Superior temporal gyrus (tissue), 1 donor: Measurements from ENCODE around the gene PGC.

Source experiments
- DNase-seq: peaks from one replicate; pipeline ENCODE4 v3.0.0-alpha.2; 2016; ENCODE audit errors: extremely low spot score

The PGC gene

DNA sequence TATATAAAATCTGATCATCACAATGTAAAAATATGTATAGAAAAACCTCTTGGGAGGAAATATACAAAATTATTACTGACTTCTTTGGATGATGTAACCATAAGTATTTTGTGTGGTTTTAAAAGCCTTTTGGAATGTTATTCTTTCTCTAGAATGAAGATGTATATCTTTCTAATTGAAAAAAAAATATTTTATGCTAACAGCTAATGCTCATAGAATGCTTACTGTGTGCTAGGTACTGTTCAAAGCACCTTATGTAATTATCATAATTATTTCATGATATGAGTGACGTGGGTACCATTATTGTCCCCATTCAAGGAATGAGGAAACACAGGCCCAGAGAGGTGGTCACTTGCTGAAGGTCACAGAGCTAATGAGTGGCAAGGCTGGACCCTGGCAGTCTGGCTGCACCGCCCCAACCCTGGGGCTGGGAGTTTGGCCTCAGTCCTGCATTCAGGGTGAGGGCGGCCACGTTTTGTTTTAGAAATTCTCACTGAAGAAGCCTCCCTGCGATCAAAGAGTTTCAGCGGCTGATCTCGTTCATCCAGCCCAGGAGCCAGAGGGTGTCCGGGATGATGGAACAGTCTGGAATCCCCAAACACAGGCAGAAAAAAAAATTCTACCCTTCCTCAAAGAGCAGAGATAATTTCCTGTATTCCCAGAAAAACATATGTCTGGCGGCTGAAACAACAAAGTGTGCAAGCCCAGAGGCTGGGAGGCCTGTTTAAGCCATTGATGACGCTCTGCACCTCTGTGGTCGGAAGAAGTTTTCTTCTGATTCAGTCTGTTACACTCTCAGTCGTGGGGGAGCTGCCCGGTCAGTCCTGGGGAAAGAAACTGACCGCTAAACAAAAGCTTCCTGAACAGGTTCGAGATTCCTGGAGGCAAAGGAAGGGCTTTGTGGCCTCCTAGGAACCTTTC lies 49.1 kb downstream of the PGC start:
- peak; percentile 53 for DNase-seq

- DNase-seq: peak; percentile 36
Observed at GRCh38 chr6:41696788-41697187, 50.4 kb downstream of the PGC start.

DNA sequence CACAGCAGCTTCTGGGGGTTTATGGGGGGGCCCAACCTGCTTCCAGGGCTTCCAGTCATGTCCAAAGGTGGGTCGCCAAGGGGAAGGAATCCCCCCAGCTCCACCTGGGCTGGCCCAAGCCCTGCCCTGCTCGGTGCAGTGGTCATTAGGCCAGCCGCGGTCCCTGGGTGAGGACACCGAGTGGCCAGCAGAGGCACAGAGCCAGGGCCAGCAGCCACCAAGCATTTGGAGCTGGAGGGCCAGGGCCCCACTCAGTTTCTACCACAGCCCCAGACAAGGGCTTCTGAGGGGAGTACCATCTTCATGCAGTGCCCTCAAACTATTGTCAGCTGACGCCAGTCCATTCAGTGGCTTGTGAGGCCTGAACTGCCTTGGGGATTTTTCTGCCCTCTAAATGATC lies 51.4 kb downstream of the PGC start:
- DNase-seq: peak; percentile 52

DNA sequence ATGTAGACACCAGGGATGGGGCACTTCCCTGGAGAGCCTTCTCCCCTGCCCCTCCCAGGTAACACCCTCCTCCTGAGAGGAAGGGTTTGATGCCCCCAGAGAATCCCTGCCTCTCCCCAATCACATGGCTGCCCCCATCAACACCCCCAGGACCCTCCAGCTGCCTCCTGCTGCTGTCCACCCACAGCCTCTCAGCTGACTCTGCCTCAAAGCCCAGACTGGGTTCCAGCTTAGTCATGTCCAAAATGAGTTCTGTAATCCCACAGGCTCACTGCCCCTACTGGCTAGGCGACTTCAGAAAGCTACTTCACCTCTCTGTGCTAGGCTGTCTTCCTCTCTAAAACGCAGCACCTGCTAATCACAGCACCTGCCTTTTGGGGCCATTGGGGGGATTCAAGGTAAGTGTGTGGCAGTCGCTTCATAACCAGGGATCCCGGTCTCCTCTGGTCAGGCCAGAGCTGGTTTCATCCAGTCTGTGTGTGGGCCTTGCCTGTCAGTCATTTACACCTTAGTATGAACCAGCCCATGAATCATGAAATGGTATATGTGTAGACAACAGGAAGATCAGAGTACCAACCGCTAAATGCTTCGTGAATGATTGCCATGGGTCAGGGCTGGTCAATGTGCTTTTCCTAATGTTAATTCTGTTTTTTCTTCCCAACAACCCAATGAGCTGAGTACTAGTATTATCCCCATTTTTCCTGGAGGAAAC lies 52.2 kb downstream of the PGC start:
- peak; percentile 37 for DNase-seq

GRCh38 chr6:41693281-41694240 lies 53.6 kb downstream of the PGC start:
- DNase-seq: peak; percentile 95

DNA sequence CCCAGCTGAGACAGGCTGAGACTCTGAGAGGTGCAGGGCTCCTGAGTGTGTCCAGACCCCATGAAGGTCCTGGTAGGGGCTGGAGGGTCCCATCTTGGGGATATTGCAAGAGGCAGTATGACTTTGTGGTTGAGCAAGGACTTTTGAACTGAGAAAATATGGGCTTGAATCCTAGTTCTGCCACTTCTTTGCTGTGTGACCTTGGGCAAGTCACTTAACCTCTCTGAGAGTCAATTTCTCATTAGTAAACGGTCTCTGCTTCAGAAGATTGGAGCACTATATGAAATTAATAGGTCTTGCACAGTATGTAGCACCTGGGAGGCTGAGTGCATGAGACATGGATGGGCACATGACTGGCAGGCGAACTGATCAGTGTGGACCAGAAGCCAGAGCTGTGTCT lies 54.5 kb downstream of the PGC start:
- no peak for DNase-seq

DNA sequence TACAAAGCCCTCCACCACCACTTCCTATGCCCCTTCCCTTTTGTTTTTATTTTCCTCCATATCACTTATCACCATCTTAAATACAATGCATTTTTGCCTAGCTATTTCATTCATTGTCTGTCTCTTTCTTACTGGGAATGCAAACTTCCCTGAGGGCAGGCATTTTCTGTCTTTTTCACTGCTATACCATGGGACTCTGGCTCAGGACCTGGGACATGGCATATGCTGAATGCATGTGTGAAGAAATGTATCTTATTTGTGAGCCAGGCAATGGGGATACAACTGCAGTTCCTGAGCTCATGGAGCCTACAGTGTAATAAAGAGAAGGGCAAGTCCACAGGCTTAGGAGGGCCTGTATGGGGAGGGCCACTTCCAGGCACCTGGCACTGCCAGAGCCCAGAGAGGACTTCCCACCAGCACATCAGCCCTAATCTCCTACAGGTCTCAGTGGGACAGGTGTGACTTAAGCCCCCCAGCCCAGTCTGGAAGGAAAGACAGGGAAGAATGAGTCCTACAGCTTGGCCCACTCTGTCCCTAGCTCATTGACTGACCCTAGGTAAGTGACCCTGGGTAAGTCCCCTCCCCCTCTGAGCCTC lies 55.0 kb downstream of the PGC start:
- peak; percentile 16 for DNase-seq

- DNase-seq: no peak
Observed at GRCh38 chr6:41691426-41692079, 55.6 kb downstream of the PGC start.

GRCh38 chr6:41690541-41691330 lies 56.5 kb downstream of the PGC start:
- DNase-seq: no peak

DNA sequence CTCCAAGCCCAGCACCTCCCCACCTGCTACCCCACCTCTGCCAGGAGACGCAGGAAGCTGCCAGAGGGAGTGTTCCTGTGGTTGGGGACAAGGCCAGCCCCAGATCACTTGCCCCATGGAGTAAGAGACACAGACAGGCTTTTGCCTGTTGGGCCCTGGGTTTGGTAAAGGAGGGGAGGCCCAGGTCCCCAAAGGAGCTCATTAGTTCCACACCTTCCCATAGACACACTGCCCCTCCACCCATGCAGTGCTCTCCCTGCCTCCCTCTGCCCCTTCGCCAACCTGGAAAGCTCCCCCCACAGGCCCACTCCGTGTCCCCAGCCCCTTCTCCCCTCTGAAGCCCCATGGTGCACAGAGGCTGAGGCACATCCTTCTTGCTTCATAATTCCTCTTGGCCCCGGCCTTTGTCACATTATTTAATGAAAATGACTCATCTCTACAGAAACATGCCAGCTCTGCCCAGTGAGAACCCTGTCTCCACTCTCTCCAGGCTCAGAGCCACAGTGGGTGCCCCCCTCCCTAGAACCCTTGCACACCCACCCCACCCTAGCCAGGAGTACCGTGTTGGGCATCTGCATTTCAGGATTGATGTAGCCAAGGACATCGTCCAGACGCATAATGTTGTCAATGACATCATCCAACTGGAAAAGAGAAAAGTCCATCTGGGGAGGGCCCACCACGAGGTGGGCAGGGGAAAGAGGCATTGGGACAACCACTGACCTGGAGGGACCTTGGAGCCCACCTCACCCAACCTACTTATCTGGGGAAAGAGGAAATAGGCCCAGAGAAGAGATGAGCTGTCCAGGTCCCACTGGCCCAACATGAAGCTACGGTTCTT lies 57.8 kb downstream of the PGC start:
- peak; percentile 26 for DNase-seq

DNA sequence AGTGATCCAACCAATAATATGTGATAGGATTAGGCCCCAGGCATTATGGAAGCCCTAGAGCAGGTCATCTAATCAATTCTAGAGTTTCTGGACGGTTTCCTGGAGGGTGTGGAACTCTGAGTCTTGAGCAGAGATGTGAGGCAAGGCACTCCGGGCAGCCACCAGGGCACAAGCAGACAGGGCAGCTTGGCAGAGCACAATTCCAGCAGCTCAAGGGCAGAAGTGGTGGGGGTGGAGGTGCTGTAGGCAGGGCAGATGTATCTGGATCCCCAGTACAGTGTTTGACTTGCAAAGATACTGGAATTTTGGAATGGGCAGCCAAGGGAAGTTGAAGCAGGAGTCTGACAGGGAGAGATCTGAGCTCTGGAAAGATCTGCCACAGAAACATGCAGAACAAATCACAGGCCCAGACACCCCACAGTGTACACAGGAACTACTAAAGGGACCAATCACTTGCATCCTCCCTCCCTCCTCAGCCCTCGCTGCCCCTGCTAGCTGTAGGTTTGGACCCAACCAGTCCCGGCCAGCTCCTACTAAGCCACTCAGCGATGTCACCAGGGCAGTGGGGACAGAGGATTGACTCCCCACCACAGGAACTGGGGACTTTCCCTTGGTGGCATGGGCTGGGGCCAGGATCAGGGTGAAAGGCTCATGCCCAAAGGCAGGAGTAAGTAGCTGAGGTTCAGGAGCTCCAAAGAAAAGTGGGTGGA lies 58.8 kb downstream of the PGC start:
- DNase-seq: peak; percentile 22

DNA sequence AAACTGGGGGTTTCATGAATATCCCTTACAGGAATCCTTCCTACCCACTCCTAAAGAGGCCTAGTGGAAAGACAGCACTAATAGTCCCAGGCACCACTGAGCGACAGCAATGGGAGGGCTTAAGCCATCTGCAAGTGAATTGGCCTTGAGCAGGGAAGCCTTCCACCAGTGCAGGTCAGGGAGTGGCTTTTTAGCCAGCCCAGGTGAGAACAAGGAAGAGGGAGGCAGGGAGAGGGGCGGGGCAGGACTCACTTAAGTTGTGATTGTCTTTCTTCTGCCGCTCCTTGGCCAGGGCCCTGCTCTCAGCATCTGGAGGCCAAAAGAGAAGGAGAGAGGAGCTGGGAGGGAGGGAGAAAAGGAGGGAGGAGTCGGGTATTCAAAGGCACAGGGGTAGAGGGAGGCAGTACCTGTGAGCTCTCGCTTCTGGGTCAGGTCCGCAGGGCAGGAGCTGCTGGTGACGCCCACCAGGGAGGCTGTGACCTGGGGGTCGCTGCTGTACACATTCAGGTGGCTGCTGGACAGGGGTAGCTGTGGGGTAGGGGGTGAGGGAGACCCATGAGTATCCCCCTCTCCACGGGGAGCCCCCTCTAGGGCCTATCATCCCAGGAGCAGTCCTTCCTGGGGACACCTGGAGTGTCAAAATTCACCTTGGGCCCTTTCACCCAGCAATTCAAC lies 59.6 kb downstream of the PGC start:
- no peak for DNase-seq
